Epithelial cell of esophagus (primary cell): ENCODE measurements around the gene BRWD1.
"Not testable (repeated sequence)": the region's sequence is repeated elsewhere in the genome, so short reads cannot be mapped to it uniquely, and the experiment has no call there.

Experiments
- DNase-seq: peaks from one replicate; pipeline ENCODE4 v3.0.0; 2010; ENCODE audit warnings: low read depth
- H3K4me3 ChIP-seq: 2 replicates; pipeline ENCODE4 v1.5.1; 2011; ENCODE audit warnings: mild to moderate bottlenecking, low read length, control low read depth
- TF ChIP-seq, protein P1 (sequence below): IDR thresholded peaks from 2 replicates; pipeline ENCODE4 v1.5.1; 2011; ENCODE audit warnings: low read depth, mild to moderate bottlenecking, low read length, control low read depth, inconsistent platforms; ENCODE audit not compliant: insufficient read depth; ENCODE audit errors: missing control alignments

Gene BRWD1

DNA sequence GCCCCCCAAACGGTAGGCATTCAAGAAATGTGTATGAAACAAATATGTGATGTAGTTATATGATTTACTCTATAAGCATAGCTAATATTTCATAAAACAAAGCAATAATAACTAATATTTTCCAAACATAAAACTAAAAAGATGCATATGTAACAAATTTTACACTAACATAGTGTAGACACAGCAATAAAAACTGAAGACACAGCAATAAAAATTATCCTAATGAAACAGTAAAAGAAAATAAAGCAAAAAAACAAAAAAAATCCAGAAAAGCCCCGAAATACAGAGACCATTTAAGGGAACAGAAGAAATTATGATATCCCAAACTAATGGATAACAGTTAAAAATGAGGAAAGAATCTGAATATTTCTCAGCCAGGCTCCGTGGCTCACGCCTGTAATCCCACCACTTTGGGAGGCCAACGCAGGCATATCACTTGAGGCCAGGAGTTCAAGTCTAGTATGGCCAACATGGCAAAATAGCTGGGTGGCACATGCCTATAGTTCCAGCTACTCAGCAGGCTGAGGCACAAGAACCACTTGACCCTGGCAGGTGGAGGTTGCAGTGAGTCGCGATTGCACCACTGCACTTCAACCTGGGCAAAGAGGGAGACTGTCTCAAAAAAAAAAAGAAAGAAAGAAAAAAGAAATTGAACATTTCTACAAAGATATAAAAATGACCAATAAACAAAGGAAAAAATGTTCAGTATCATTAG lies 92.0 kb downstream of the BRWD1 start:
- TF ChIP-seq, protein P1, sequence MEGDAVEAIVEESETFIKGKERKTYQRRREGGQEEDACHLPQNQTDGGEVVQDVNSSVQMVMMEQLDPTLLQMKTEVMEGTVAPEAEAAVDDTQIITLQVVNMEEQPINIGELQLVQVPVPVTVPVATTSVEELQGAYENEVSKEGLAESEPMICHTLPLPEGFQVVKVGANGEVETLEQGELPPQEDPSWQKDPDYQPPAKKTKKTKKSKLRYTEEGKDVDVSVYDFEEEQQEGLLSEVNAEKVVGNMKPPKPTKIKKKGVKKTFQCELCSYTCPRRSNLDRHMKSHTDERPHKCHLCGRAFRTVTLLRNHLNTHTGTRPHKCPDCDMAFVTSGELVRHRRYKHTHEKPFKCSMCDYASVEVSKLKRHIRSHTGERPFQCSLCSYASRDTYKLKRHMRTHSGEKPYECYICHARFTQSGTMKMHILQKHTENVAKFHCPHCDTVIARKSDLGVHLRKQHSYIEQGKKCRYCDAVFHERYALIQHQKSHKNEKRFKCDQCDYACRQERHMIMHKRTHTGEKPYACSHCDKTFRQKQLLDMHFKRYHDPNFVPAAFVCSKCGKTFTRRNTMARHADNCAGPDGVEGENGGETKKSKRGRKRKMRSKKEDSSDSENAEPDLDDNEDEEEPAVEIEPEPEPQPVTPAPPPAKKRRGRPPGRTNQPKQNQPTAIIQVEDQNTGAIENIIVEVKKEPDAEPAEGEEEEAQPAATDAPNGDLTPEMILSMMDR, result no peak
- DNase-seq, result peak; percentile 23

DNA sequence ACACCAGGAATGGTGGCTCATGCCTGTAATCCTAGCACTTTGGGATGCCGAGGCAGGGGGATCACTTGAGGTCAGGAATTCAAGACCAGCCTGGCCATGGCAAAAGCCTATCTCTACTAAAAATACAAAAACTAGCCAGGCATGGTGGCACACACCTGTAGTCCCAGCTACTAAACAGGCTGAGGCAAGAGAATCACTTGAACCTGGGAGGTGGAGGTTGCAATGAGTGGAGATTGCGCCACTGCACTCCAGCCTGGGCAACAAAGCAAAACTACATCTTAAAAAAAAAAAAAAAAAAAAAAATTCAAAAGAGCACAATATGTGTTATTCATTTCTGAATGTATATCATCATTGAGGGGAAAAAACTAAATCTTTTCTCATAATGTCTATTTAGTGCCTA lies 92.6 kb downstream of the BRWD1 start:
- not testable (repeated sequence) for DNase-seq, H3K4me3 ChIP-seq

More for the DNA sequence above, 92.0 kb downstream of the BRWD1 start:
- H3K4me3 ChIP-seq, result no peak overlapping the region

DNA sequence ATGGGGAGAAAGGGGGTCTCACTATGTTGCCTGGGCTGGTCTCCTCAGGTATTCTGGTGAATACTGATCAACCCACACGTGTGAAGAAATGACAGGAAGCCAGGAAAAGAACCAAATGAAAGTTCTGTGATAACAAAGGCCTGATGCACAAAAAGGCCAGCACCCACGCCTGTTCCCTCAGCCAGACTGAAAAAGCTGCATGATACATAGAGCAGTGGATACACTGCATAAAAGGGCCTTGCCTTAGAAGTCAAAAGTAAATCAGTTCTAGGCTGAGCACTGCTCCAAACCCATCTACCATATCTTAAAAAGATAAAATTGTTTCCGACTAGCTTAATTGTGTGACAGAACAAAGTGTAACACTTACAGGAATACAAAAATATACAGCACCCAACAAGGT lies 93.3 kb downstream of the BRWD1 start:
- H3K4me3 ChIP-seq, result no peak overlapping the region
- TF ChIP-seq, protein P1, result no peak
- DNase-seq, result no peak

DNA sequence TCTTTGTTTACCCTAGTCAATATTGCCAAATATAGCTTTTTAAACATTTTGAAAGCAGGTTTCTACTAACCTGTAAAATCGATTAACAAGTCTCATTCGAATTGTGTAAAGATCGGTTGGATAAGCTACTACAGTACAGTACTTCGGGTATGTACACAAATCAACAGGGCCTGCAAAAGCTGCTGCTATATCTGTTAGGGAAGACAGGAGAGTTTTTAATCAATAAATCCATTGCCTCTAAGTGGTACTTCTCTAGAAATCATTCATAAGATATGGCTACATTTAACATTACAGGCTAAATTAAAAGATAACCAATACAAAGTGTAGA lies 95.4 kb downstream of the BRWD1 start:
- TF ChIP-seq, protein P1, result no peak
- DNase-seq, result no peak
- no peak overlapping the region for H3K4me3 ChIP-seq

DNA sequence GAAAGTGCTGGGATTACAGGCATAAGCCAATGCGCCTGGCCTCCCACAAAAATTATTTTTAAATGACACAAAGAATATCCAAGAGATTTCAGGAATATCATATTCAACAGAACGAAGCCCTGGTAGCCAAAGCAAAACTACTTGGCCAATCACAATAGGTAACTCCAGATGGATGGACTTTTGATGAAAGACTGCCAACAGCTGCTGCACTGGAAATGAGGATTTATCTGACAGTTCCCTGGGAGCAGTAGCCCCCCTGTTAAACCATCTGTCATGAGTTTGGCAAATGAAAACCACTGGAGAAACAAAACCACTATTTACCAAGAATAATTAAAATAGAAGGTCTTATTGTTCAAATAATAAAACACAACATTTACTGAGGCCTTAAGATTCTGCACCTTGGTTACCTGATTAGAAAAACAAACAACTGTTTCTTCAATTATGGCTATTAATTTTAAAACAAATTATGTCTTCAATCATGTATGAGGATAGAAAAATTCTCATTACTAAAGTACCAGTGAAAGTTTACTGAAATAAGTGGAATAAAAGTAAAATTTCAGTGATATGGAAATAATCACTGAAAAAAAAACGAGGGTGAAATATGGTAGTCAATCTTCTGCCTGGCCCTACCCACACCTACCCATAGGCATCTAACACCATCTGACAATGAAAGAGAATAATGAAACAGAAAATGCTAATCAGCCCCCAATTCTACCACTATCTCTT lies 95.9 kb downstream of the BRWD1 start:
- no peak for DNase-seq
- TF ChIP-seq, protein P1, result no peak
- no peak overlapping the region for H3K4me3 ChIP-seq

DNA sequence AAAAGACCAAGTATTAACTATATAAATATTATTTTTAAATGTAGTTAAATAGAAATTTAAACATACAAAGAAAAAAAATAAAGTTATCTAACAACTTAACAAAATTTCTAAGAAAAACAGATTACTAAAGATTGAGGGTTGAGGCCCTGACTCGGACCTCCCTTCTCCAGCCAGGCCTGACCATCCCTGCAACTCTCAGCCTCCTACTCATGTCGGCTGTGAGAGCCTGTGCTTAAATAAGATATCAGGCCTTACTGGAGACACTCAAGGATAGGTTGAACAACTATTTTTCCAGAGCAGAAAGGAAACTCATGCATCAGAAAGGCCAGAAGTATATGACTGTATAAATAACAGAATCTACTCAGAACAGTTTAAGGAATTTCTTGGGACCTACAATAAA lies 97.1 kb downstream of the BRWD1 start:
- H3K4me3 ChIP-seq, result no peak overlapping the region
- TF ChIP-seq, protein P1, result no peak
- DNase-seq, result no peak

DNA sequence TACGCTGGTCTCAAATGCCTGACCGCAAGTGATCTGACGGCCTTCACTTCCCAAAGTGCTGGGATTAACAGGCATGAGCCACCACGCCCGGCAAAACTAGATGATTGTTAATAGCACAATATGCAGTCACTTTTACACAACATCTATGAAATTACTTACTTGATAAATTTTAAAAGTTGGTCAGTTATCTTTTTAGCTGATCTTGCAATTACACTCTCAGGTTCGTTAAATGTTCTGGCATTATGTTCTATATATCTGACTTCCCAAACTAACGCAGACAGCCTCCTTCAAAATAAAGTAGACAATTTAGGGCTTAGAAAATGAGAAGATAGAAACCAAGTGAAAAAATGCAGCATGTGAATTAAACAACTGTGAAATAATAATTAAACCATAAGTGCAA lies 98.4 kb downstream of the BRWD1 start:
- no peak for DNase-seq
- TF ChIP-seq, protein P1, result no peak
- H3K4me3 ChIP-seq, result no peak overlapping the region
